CD4-positive, alpha-beta T cell treated with Interleukin-15 for 4 hours (primary cell): ENCODE data around the gene PTPRQ.
"Not testable (repeated sequence)": the region's sequence is repeated elsewhere in the genome, so short reads cannot be mapped to it uniquely, and the experiment has no call there.

Experiments
- DNase-seq: peaks from one replicate; pipeline ENCODE4 v3.0.0-alpha.2; 2020; ENCODE audit warnings: low spot score

PTPRQ gene

GRCh38 chr12:80643961-80644360 is 199.9 kb downstream of the PTPRQ start:
- no peak for DNase-seq

- no peak for DNase-seq
These were observed 204.8 kb downstream of the PTPRQ start for GRCh38 chr12:80648881-80649280.

- DNase-seq, result no peak
These were observed 211.7 kb downstream of the PTPRQ start for GRCh38 chr12:80655751-80656150.

DNA sequence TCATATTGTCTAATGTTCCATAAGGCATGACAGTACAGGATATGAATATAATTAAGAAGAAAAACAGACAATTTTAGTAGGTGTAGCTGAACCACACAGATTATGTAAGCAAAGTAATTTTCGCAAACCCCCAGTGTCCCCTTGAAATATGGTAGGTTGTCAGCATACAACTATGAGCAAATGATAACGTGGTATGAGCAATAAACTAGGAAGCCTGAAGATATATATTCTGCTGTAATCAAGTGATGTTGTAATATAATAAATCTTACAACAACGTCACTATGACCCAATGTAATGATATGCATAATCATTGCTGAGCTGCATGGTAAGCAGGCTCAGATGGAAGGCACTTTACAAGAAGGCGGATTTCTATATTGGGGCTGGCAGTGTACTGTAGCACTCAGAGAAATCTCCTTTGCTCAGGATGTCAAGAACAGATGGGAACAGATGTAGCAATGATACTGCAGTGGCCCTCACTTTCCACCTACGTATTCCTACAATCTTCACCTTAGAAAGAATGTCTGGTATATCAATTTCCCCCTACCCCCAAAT is 215.6 kb downstream of the PTPRQ start:
- DNase-seq, result no peak

DNA sequence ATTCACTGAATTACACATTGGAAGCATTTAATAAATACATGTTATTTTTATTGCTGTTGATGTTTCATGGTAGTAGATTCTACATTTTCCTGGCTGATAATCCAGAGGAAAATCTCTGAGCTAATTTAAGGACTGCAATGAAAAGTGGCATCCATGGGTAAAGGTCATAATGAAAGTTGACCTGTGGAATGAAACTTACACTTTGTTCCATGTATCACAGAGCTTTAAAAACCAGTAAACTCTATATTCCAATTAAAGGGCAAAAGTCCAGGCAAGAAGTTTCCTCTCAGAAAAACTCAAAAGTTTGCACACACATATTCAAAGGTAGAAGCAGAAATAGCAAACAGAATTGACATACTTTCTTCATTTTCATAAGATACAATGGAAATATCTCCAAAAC is 218.6 kb downstream of the PTPRQ start:
- DNase-seq, result no peak

- no peak for DNase-seq
These were observed 226.2 kb downstream of the PTPRQ start for GRCh38 chr12:80670214-80670613.

GRCh38 chr12:80676042-80676636 is 232.1 kb downstream of the PTPRQ start:
- not testable (repeated sequence) for DNase-seq

GRCh38 chr12:80676856-80677255 is 232.8 kb downstream of the PTPRQ start:
- DNase-seq, result no peak

- no peak for DNase-seq
These were observed 234.0 kb downstream of the PTPRQ start for GRCh38 chr12:80677994-80678393.

GRCh38 chr12:80679346-80680131 is 235.5 kb downstream of the PTPRQ start:
- no peak for DNase-seq

- no peak for DNase-seq
These were observed 237.3 kb downstream of the PTPRQ start for GRCh38 chr12:80681287-80681686.

GRCh38 chr12:80681786-80682185 is 237.8 kb downstream of the PTPRQ start:
- DNase-seq, result no peak

DNA sequence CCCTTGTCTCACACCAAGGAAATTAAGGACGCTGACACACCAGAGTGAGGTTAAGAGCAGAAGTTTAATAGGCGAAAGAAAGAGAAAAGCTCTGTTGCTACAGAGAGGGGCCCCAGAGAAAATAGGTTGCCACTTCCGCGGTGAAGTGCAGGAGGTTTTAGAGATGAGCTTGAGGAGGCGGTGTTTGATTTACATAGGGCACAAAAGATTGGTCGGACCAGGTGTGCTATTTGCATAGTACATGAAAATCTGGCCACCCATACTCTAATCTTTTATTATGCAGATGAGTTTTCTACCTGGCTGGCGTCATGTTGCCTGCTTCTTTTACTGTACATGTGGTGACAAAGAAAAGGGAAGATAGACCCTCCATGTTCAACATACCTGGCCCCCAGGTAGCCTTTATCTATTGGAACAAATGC is 240.1 kb downstream of the PTPRQ start:
- DNase-seq, result no peak

- DNase-seq, result no peak
These were observed 246.1 kb downstream of the PTPRQ start for GRCh38 chr12:80690090-80690489.

GRCh38 chr12:80690513-80690912 is 246.5 kb downstream of the PTPRQ start:
- no peak for DNase-seq

DNA sequence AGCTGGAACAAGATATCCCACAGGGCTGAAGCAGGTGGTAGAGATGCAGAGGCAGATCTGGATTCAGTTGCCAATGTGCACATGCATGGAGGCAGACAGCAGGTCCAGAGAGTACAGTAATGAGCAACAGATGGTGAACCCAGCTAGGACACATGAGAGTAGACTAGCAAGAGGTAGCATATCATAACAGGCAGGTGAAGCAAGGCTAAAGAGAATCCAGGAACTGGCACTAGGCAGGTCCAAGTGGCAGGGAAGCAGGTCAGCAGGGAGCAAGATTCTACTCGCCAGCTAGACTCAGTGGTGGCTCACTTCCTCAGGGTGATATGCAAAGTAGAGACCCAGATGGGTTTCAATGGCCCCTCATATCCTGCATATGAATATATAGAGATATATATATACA is 248.1 kb downstream of the PTPRQ start:
- DNase-seq, result no peak

DNA sequence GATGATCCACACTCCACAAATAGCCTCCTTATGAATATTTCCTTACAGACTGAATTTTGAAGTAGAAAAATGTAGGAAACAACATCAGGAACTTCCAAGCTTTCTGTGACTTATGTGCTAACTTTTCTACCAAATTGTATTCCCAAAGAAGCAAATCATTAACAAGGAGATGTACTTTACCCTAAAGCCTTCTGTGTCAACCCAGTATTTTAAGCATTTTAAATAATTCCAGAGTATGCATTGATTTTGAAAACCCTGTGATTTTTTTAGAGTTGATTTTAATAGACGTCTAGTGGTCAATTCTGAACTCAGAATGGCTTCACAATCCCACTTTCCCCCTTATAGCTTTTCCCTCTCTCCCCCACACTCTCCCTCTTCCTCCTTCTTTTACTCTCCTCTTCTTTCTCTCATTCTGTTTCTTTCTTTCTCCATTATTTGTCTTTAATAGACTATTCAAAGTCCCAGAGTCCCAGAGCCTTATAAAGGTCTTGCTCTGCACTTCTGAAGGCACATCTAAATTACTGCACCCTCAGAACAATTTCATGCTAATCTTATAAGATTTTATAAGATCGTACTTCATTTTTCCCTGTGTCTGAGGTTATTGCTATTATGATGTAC is 253.3 kb downstream of the PTPRQ start:
- no peak for DNase-seq

- no peak for DNase-seq
These were observed 254.2 kb downstream of the PTPRQ start for GRCh38 chr12:80698256-80698655.

GRCh38 chr12:80698847-80699542 is 255.0 kb downstream of the PTPRQ start:
- DNase-seq, result no peak

DNA sequence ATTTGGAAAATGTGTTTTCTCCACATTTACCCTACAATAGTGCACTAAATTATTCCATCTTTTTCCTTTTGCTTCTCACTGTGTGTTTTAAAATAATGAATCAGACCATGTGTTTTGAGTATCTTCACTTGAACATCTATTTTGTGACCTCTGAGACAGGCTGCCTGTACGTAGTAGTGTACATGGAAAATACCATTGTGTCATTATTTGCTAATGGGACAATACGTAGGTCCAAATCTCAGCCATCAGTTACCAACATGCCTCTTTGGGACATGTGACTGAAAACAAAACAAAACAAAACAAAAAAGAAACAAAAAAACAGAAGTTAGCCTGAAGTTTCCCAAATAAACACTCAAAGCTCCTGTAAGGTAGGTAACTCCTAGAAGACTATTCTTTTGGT is 256.3 kb downstream of the PTPRQ start:
- no peak for DNase-seq

GRCh38 chr12:80701388-80701787 is 257.4 kb downstream of the PTPRQ start:
- DNase-seq, result no peak
